ENCODE results near the gene GALNT18.

GRCh38 chr11:11359611-11360010, 262.2 kb downstream of the GALNT18 start:
- TF ChIP-seq CTCF (IDR thresholded peaks at IDR 0.05; ENCODE audit: low read length) (no peak), EZH2 (optimal IDR thresholded peaks at IDR 0.05; ENCODE audit: low read depth, low read length) (no peak), EZH2phosphoT487 (IDR thresholded peaks at IDR 0.05; ENCODE audit: low read length) (no peak)
